Trophoblast cell (in vitro differentiated cells and primary cell): ENCODE results near the gene FAM83C.

Experiments used
- DNase-seq, 2 donors: peaks; one replicate each; pipeline ENCODE4 v3.0.0-alpha.2; 2016
- H2AFZ ChIP-seq: 2 replicates; pipeline ENCODE4 v1.6.1; 2013; ENCODE audit warnings: low read length, moderate library complexity, mild to moderate bottlenecking; ENCODE audit not compliant: insufficient read depth, poor library complexity
- H2AK5ac ChIP-seq: 2 replicates; pipeline ENCODE4 v1.6.1; 2013; ENCODE audit warnings: mild to moderate bottlenecking, low read length
- H2BK120ac ChIP-seq: 2 replicates; pipeline ENCODE4 v1.6.1; 2013; ENCODE audit warnings: low read length, mild to moderate bottlenecking, moderate library complexity; ENCODE audit not compliant: insufficient read depth, poor library complexity
- H2BK12ac ChIP-seq: 2 replicates; pipeline ENCODE4 v1.6.1; 2013; ENCODE audit warnings: mild to moderate bottlenecking, low read length, moderate library complexity
- H2BK5ac ChIP-seq: 2 replicates; pipeline ENCODE4 v1.6.1; 2013; ENCODE audit warnings: low read length, low read depth, moderate library complexity, mild to moderate bottlenecking; ENCODE audit not compliant: poor library complexity
- H3K14ac ChIP-seq: 2 replicates; pipeline ENCODE4 v1.6.1; 2013; ENCODE audit warnings: mild to moderate bottlenecking, low read length
- H3K18ac ChIP-seq: 2 replicates; pipeline ENCODE4 v1.6.1; 2013; ENCODE audit warnings: mild to moderate bottlenecking, low read length
- H3K23ac ChIP-seq: 2 replicates; pipeline ENCODE4 v1.6.1; 2013; ENCODE audit warnings: low read length
- H3K27ac ChIP-seq: 2 replicates; pipeline ENCODE4 v1.5.1; 2013; ENCODE audit warnings: low read depth, mild to moderate bottlenecking, inconsistent platforms, low read length, moderate library complexity
- H3K27me3 ChIP-seq: 2 replicates; pipeline ENCODE4 v1.6.1; 2013; ENCODE audit warnings: inconsistent platforms, mild to moderate bottlenecking, low read length, moderate library complexity; ENCODE audit not compliant: insufficient read depth
- H3K36me3 ChIP-seq, 2 experiments: 1 replicate in 1 of 2; 2 replicates in 1 of 2; pipeline ENCODE4 v1.6.1; 2013; ENCODE audit warnings: low read length in 2 of 2, mild to moderate bottlenecking in 2 of 2, moderate library complexity in 1 of 2; ENCODE audit not compliant: insufficient read depth in 2 of 2, control insufficient read depth in 1 of 2
- H3K4ac ChIP-seq: 2 replicates; pipeline ENCODE4 v1.6.1; 2013; ENCODE audit warnings: low read depth, mild to moderate bottlenecking, low read length, moderate library complexity
- H3K4me1 ChIP-seq, 2 experiments: 1 replicate in 1 of 2; 2 replicates in 1 of 2; pipeline ENCODE4 v1.6.1; 2013; ENCODE audit warnings: low read length in 2 of 2, mild to moderate bottlenecking in 2 of 2, moderate library complexity in 1 of 2; ENCODE audit not compliant: insufficient read depth in 2 of 2, control insufficient read depth in 1 of 2
- H3K4me2 ChIP-seq: 2 replicates; pipeline ENCODE4 v1.6.1; 2013; ENCODE audit warnings: inconsistent platforms, mild to moderate bottlenecking, low read length, moderate library complexity
- H3K4me3 ChIP-seq: 2 replicates; pipeline ENCODE4 v1.5.1; 2013; ENCODE audit warnings: mild to moderate bottlenecking, low read depth, low read length, inconsistent platforms
- H3K79me1 ChIP-seq: one replicate; pipeline ENCODE4 v1.6.1; 2013; ENCODE audit warnings: low read length
- H3K79me2 ChIP-seq: 2 replicates; pipeline ENCODE4 v1.6.1; 2013; ENCODE audit warnings: low read length, mild to moderate bottlenecking; ENCODE audit not compliant: control insufficient read depth, insufficient read depth, poor library complexity
- H3K9ac ChIP-seq: 2 replicates; pipeline ENCODE4 v1.6.1; 2013; ENCODE audit warnings: mild to moderate bottlenecking, low read length
- H3K9me3 ChIP-seq: 2 replicates; pipeline ENCODE4 v1.6.1; 2013; ENCODE audit warnings: low read depth, mild to moderate bottlenecking, control low read depth, inconsistent platforms, low read length; ENCODE audit not compliant: insufficient read depth
- H4K12ac ChIP-seq: 2 replicates; pipeline ENCODE4 v1.6.1; 2013; ENCODE audit warnings: low read depth, mild to moderate bottlenecking, low read length, moderate library complexity
- H4K8ac ChIP-seq: 2 replicates; pipeline ENCODE4 v1.6.1; 2013; ENCODE audit warnings: low read depth, mild to moderate bottlenecking, low read length, moderate library complexity
- H4K91ac ChIP-seq: one replicate; pipeline ENCODE4 v1.6.1; 2013; ENCODE audit warnings: low read depth, mild to moderate bottlenecking, low read length, moderate library complexity
- WGBS: extraction: QIAGEN DNeasy Blood & Tissue Kit; methylation state at CpG from one replicate; pipeline ENCODE4 v1.1.7; 2013; ENCODE audit warnings: missing lambda C conversion rate; ENCODE audit not compliant: insufficient read length, insufficient coverage; ENCODE audit errors: extremely low coverage; 5-methylcytosine and 5-hydroxymethylcytosine counted together

The FAM83C gene

GRCh38 chr20:35329435-35330139, 37.4 kb upstream of the FAM83C start:
- Histone ChIP-seq H3K4me1 (peaks cover 0 to 2% of the 10 kb centered on the region in 2 experiments), H2BK5ac (no peak overlapping the region), H4K91ac (no peak overlapping the region), H3K27me3 (no peaks in the 10 kb centered on the region), H3K4me2 (no peak overlapping the region), H4K12ac (no peak overlapping the region), H3K79me2 (no peaks in the 10 kb centered on the region), H3K9me3 (no peaks in the 10 kb centered on the region), H3K79me1 (no peaks in the 10 kb centered on the region), H3K4ac (no peak overlapping the region), H2BK12ac (no peak overlapping the region), H3K9ac (no peak overlapping the region), H2BK120ac (no peak overlapping the region), H3K23ac (no peak overlapping the region), H3K14ac (no peak overlapping the region), H2AK5ac (no peak overlapping the region), H4K8ac (no peak overlapping the region), H3K27ac (no peak overlapping the region), H3K18ac (no peak overlapping the region), H2AFZ (no peak overlapping the region), H3K4me3 (no peak overlapping the region), H3K36me3 (no peaks in the 10 kb centered on the region)
- WGBS: no CpG with 5 or more reads among the region's 4 CpGs
- peak; percentile 34 to 61 for DNase-seq

DNA sequence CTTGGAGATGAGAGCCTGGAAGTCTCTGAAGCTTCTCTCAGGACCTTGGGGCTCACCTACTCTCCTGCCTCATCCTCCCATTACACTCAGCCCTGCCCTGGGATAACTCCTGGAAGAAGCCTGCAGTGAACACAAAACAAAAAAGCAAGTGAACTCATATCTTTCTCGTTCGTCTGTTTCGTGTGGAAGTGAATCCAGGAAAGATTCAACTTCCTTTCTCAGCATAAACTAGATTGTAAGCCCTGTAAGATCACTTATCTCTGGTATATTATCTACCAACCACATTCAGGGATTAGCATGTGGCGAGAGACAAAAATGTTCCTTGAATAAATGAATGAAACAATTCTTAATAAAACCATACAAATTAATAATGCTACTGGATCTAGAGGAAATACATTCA, 36.5 kb upstream of the FAM83C start:
- Histone ChIP-seq H2BK120ac (no peak overlapping the region), H3K79me2 (no peaks in the 10 kb centered on the region), H3K4me2 (no peak overlapping the region), H3K14ac (no peak overlapping the region), H3K9ac (no peak overlapping the region), H3K27me3 (no peaks in the 10 kb centered on the region), H3K36me3 (no peaks in the 10 kb centered on the region), H3K23ac (no peak overlapping the region), H3K4me1 (peaks cover 0 to 2% of the 10 kb centered on the region in 2 experiments), H4K12ac (no peak overlapping the region), H2AFZ (no peak overlapping the region), H3K27ac (no peak overlapping the region), H3K79me1 (no peaks in the 10 kb centered on the region), H3K4ac (no peak overlapping the region), H2BK5ac (no peak overlapping the region), H3K9me3 (no peaks in the 10 kb centered on the region), H3K4me3 (no peak overlapping the region), H3K18ac (no peak overlapping the region), H2AK5ac (no peak overlapping the region), H4K91ac (no peak overlapping the region), H4K8ac (no peak overlapping the region), H2BK12ac (no peak overlapping the region)
- DNase-seq: no peak
- no CpG with 5 or more reads among the region's 4 CpGs for whole genome bisulfite sequencing

GRCh38 chr20:35328095-35328685, 36.0 kb upstream of the FAM83C start:
- Histone ChIP-seq H2AFZ (no peak overlapping the region), H2BK120ac (no peak overlapping the region), H3K4me3 (no peak overlapping the region), H3K27me3 (no peaks in the 10 kb centered on the region), H3K9me3 (no peaks in the 10 kb centered on the region), H3K4ac (no peak overlapping the region), H3K36me3 (no peaks in the 10 kb centered on the region), H4K8ac (no peak overlapping the region), H4K91ac (no peak overlapping the region), H2AK5ac (no peak overlapping the region), H3K18ac (no peak overlapping the region), H3K79me1 (no peaks in the 10 kb centered on the region), H3K27ac (no peak overlapping the region), H2BK5ac (no peak overlapping the region), H3K4me2 (no peak overlapping the region), H3K9ac (no peak overlapping the region), H4K12ac (no peak overlapping the region), H3K14ac (no peak overlapping the region), H3K4me1 (peaks cover 0 to 2% of the 10 kb centered on the region in 2 experiments), H3K79me2 (no peaks in the 10 kb centered on the region), H3K23ac (no peak overlapping the region), H2BK12ac (no peak overlapping the region)
- no CpG with 5 or more reads among the region's 3 CpGs for WGBS
- no peak for DNase-seq

DNA sequence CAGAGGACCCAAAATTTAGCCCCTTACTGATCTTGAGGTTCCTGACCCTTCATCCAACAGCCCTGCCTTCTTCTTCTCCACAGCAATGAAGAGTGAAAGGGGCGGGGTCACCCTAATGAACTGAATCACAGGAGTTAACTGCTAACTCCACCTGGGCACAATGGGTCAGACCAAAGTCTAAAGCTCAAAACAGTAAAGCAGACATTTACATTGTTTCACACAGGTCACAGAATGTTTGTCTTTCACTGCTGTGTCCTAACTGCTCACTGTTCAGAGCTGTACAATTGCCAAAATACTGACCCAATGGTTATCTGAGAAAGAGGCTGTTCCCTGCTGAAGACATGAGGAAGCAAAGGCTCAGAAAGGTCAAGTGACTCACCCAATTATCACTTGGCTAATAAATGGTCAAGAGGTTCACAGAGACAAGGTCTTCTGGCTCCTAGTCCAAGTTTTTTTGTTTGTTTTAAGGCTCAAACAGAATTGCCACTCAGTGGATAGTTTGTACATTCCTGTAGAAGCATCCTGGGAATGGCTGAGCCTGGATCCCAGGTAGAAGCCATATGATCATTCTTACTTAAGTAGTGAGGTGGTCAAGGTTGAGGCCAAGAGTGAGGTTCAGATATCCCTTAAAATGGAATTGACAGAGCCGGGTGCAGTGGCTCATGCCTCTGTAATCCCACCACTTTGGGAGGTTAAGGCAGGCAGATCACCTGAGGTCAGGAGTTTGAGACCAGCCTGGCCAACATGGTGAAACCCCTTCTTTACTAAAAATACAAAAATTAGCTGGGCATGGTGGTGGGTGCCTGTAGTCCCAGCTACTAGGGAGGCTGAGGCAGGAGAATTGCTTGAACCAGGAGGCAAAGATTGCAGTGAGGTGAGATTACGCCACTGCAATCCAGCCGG, 35.1 kb upstream of the FAM83C start:
- Histone ChIP-seq H3K4me2 (no peak overlapping the region), H3K4ac (no peak overlapping the region), H3K79me1 (no peaks in the 10 kb centered on the region), H2BK12ac (no peak overlapping the region), H3K18ac (no peak overlapping the region), H3K14ac (no peak overlapping the region), H3K4me3 (no peak overlapping the region), H3K27ac (no peak overlapping the region), H3K27me3 (no peaks in the 10 kb centered on the region), H2AK5ac (no peak overlapping the region), H2BK5ac (no peak overlapping the region), H3K23ac (no peak overlapping the region), H3K36me3 (no peaks in the 10 kb centered on the region), H3K9ac (no peak overlapping the region), H3K4me1 (peaks cover 0 to 2% of the 10 kb centered on the region in 2 experiments), H2BK120ac (no peak overlapping the region), H4K12ac (no peak overlapping the region), H4K8ac (no peak overlapping the region), H3K79me2 (no peaks in the 10 kb centered on the region), H3K9me3 (no peaks in the 10 kb centered on the region), H4K91ac (no peak overlapping the region), H2AFZ (no peak overlapping the region)
- WGBS: no CpG with 5 or more reads among the region's 4 CpGs
- DNase-seq: no peak
